Lung microvascular endothelial cell (primary cell): ENCODE measurements around the gene FBN2. TPM values are rescaled to one million over a fixed set of nuclear protein-coding genes. Genes with fewer than 3 reads are reported as not detected.
"Not testable (repeated sequence)": the region's sequence is repeated elsewhere in the genome, so short reads cannot be mapped to it uniquely, and the experiment has no call there.

ENCODE experiments used
- DNase-seq, 2 donors: peaks; one replicate each; pipeline versions ENCODE4 v3.0.0 to v3.0.0-alpha.2; 2010; ENCODE audit warnings: low read depth in 2 of 2
- total RNA-seq: library from RNA; depleted of rRNA; stranded (reverse); fragments of >200 nt; gene quantifications from 2 replicates; pipeline ENCODE4 v1.2.1, GENCODE V29; 2014

Gene FBN2
- total RNA-seq, 1 donor from 2014 or later: 0.60 TPM

- DNase-seq: no peak
Measured at GRCh38 chr5:128478386-128479368, 59.4 kb downstream of the FBN2 start.

- DNase-seq: no peak
Measured at GRCh38 chr5:128477944-128478343, 60.1 kb downstream of the FBN2 start.

- no peak for DNase-seq
Measured at GRCh38 chr5:128475693-128476092, 62.4 kb downstream of the FBN2 start.

GRCh38 chr5:128472919-128473318 lies 65.1 kb downstream of the FBN2 start:
- no peak for DNase-seq

- no peak for DNase-seq
Measured at GRCh38 chr5:128472036-128472435, 66.0 kb downstream of the FBN2 start.

GRCh38 chr5:128470663-128471062 lies 67.4 kb downstream of the FBN2 start:
- no peak for DNase-seq

GRCh38 chr5:128469912-128470311 lies 68.1 kb downstream of the FBN2 start:
- peak in 1 of 2 donors; percentile 2 for DNase-seq

- no peak for DNase-seq
Measured at GRCh38 chr5:128466980-128467379, 71.1 kb downstream of the FBN2 start.

GRCh38 chr5:128466554-128466953 lies 71.5 kb downstream of the FBN2 start:
- no peak for DNase-seq

- peak in 1 of 2 donors; percentile 21 for DNase-seq
Measured at GRCh38 chr5:128464596-128464995, 73.4 kb downstream of the FBN2 start.

- no peak for DNase-seq
Measured at GRCh38 chr5:128462330-128462729, 75.7 kb downstream of the FBN2 start.

- DNase-seq: not testable (repeated sequence)
Measured at GRCh38 chr5:128457147-128457915, 80.7 kb downstream of the FBN2 start.

GRCh38 chr5:128455841-128456361 lies 82.1 kb downstream of the FBN2 start:
- DNase-seq: no peak

- DNase-seq: no peak
Measured at GRCh38 chr5:128453121-128453520, 84.9 kb downstream of the FBN2 start.

- not testable (repeated sequence) for DNase-seq
Measured at GRCh38 chr5:128447224-128447623, 90.8 kb downstream of the FBN2 start.

- DNase-seq: no peak
Measured at GRCh38 chr5:128441941-128442350, 96.1 kb downstream of the FBN2 start.

GRCh38 chr5:128441165-128441564 lies 96.9 kb downstream of the FBN2 start:
- no peak for DNase-seq

- DNase-seq: peak in 1 of 2 donors; percentile 15
Measured at GRCh38 chr5:128436749-128437188, 101.3 kb downstream of the FBN2 start.

- DNase-seq: no peak
Measured at GRCh38 chr5:128435861-128436260, 102.2 kb downstream of the FBN2 start.

GRCh38 chr5:128434993-128435392 lies 103.1 kb downstream of the FBN2 start:
- no peak for DNase-seq

- DNase-seq: no peak
Measured at GRCh38 chr5:128432913-128433440, 105.1 kb downstream of the FBN2 start.

- DNase-seq: no peak
Measured at GRCh38 chr5:128427921-128428320, 110.1 kb downstream of the FBN2 start.
